Activated T-cell treated with anti-CD3 and anti-CD28 coated beads, Interleukin-2, amount 50 U/mL, for 4 hours (primary cell): ENCODE data around the gene CELSR3. TPM values are rescaled to one million over a fixed set of nuclear protein-coding genes. Genes with fewer than 3 reads are reported as not detected.

Experiments
- ATAC-seq, 2 donors: fragments of 200-7000 bp; cut with Tn5 transposase; one replicate each; pipeline ENCODE4 v1.10.0; 2021
- DNase-seq: peaks from one replicate; pipeline ENCODE4 v3.0.0-alpha.2; 2020
- H3K27me3 Mint-ChIP-seq: one replicate; pipeline ENCODE4 v1.8.0; 2021; ENCODE audit warnings: low read depth, mixed read lengths
- H3K36me3 Mint-ChIP-seq: one replicate; pipeline ENCODE4 v1.8.0; 2022; ENCODE audit warnings: mixed read lengths; ENCODE audit not compliant: insufficient read depth
- H3K4me1 Mint-ChIP-seq: one replicate; pipeline ENCODE4 v1.8.0; 2021; ENCODE audit warnings: low read depth, mixed read lengths
- H3K4me3 Mint-ChIP-seq: one replicate; pipeline ENCODE4 v1.8.0; 2021; ENCODE audit warnings: mild to moderate bottlenecking, moderate library complexity, mixed read lengths
- H3K9me3 Mint-ChIP-seq: one replicate; pipeline ENCODE4 v1.8.0; 2021; ENCODE audit warnings: mixed read lengths
- total RNA-seq, 3 donors: library from RNA; stranded (reverse); gene quantifications; one replicate each; pipeline ENCODE4 v1.2.1, GENCODE V29; 2021

The CELSR3 gene
- total RNA-seq, 3 donors from 2014 or later: 11.0 to 15.0 (median 12.3) TPM

DNA sequence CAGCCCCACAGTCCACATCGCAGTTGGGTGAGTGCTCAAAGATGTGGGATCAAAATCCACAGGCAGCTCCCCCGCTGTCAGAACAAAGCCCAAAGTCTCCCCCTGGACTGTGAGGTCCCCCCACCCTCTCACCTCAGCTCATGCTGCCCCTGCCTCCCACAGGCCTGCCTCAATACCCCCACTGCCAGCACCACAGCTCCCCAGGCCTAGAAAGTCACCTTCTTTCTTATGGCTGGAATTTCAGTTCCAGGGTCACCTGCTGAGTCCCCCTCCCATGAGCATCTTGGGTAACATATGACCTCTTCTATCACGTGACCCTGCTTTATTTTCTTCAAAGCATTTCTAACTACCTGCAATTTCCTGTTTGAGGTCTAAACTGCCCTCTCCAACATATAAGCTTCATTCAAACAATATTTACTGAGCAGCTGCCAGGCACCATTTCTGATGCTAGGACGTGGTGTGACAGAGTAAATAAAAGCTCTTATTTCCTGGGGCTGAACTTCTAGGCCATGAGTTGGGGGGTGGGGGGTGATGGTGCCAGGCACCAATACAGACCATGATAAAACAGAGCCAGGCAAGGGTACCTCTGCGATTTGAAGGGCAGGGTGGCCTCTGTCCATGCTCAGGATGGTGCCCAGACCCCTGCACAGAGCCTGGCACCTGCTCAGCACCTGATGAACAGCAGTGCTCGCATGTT is 38.7 kb downstream of the CELSR3 start:
- Mint-ChIP-seq H3K4me1 (peaks cover 10% of the 10 kb centered on the region), H3K4me3 (no peak overlapping the region), H3K36me3 (peaks cover 15% of the 10 kb centered on the region), H3K27me3 (no peaks in the 10 kb centered on the region), H3K9me3 (no peaks in the 10 kb centered on the region)
- no peak for ATAC-seq
- no peak for DNase-seq

DNA sequence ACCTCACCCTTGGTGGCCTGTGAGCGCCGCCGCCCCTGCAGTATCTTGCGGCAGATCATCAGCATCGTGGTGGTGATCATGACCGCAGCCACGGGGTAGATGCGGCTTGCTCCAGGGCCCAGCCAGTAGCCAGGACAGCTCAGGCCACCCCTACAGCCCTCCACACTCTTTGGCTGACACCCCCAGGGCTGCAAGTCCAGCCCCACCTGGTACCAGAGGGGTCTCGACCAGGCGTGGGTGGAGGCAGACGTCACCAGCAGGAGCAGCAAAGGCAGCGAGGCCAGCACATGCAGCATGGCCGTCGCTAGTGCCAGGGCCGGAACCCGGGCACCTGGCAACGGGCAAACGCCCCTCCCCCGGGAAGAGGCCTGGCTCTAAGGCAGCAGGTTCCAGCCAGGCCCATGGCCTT is 41.2 kb downstream of the CELSR3 start, which contains the start of gene TMEM89:
TSS of gene TMEM89 (minus strand) at position 309 of the 409 bp plus-strand sequence. CDS start at position 296, 13 bp downstream.
- Mint-ChIP-seq H3K4me1 (peaks cover 10% of the 10 kb centered on the region), H3K36me3 (peaks cover 2% of the 10 kb centered on the region), H3K9me3 (peaks cover 11% of the 10 kb centered on the region), H3K4me3 (no peak within 1 kb of the TSS), H3K27me3 (no peaks in the 10 kb centered on the region)
- no peak for ATAC-seq
- DNase-seq: no peak

DNA sequence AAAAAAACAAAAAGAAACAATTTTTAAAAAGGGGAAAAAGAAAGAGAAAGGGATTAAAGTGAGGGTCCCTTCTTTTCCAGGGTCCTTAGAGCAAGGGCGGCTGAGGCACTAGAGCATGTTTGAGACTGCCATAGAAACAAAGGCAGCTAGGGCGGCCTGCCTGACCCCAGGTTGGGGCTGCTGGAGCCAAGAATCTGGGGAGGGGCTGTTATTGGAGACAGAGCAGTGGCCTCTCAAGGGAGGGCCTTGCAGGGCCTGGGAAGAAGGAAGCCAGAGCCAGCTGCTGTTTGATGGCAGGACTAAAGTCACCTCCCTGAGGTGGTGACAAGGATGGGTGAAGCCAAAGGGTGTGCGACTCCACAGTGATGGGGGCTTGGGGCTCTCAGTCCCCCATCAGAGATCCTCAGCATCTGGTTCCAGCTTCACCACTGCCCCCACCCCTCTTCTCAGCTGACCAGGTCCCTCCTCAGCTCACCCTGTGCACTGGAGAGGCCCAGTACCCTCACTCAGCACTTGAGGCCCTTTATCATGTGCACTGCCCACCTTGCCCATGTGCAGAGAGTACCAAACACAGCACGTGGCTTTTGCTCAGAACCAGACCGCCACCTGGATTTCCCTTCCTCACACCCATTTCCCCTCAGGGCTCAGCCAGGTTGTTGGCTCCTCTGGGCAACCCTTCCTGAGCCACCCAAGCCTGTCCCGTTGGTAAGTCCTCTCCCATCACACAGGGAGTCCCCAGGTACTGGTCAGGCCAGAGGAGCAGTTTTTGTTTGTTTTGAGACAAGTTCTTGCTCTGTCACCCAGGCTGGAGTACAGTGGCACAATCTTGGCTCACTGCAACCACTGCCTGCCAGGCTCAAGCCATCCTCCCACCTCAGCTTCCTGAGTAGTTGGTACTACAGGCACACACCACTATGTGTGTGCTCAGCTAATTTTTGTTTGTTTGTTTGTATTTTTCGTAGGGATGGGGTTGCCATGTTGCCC is 42.9 kb downstream of the CELSR3 start:
- Mint-ChIP-seq H3K4me3 (no peak overlapping the region), H3K36me3 (no peaks in the 10 kb centered on the region), H3K27me3 (no peaks in the 10 kb centered on the region), H3K9me3 (peaks cover 11% of the 10 kb centered on the region), H3K4me1 (peaks cover 8% of the 10 kb centered on the region)
- ATAC-seq: no peak
- DNase-seq: no peak

DNA sequence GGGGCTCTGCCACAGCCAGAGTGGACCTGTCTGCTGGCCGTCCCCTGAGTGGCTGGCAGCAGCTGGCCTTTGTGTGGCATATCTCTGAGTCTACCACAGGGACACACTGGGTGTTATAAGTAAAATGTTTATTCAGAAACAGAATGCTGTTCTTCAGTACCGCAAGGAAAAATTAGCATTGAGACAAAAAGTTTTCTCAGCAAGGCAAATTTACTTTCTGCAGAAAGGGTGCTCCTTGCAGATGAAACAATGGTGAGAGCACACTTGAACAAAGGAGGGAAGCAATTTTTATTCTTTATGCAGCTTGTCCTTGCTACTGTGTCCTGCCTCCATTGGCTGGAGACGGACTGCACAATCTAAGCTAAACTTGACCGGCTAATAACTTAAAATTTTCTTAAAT is 45.1 kb downstream of the CELSR3 start:
- no peak overlapping the region for H3K4me3 Mint-ChIP-seq
- no peaks in the 10 kb centered on the region for H3K27me3 Mint-ChIP-seq
- no peaks in the 10 kb centered on the region for H3K36me3 Mint-ChIP-seq
- H3K4me1 Mint-ChIP-seq: peaks cover 7% of the 10 kb centered on the region
- DNase-seq (no peak), ATAC-seq (no peak)
- peaks cover 11% of the 10 kb centered on the region for H3K9me3 Mint-ChIP-seq

DNA sequence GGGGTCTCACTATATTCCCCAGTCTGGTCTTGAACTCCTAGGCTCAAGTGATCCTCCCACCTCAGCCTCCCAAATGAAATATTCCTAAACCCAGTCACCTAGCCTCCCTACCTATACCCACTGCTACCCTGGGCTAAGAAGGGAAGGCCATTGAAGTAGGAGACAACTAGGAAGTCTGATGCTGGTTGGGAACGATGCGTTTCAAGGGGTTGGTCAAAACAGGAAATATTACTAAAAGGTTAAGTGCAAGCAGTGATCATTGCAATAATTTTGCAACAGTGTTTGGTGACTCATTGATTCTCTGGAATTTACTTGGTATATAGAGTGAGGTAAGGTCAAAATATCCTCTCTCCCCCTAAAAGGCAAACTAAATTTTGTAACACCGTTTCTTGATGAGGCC is 48.6 kb downstream of the CELSR3 start:
- DNase-seq (no peak), ATAC-seq (peak; percentile 15 to 26)
- Mint-ChIP-seq H3K36me3 (no peaks in the 10 kb centered on the region), H3K27me3 (no peaks in the 10 kb centered on the region), H3K9me3 (peaks cover 11% of the 10 kb centered on the region), H3K4me1 (peaks cover 11% of the 10 kb centered on the region), H3K4me3 (no peak overlapping the region)

DNA sequence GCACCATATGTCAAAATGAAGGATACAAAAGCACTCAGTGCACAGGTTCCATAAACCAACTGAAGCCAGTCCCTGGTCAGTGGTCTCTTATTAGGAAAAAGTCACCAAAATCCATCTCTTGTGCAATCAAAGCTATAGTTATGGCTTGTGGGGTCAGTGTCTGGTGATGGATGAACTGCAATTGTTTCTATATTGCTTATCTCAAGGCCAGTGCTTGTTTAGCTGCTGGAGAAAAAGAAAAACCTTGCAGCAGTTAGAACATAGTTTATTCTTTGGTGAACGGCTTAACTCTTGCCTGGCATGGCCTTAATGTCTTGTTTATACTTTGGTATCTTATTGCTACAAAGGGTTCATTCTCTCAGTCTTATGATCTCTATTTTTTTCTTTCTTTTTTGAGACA is 50.4 kb downstream of the CELSR3 start:
- Mint-ChIP-seq H3K36me3 (peaks cover 6% of the 10 kb centered on the region), H3K4me1 (peaks cover 20% of the 10 kb centered on the region), H3K27me3 (no peaks in the 10 kb centered on the region), H3K4me3 (no peak overlapping the region), H3K9me3 (peaks cover 3% of the 10 kb centered on the region)
- DNase-seq: no peak
- ATAC-seq: no peak

DNA sequence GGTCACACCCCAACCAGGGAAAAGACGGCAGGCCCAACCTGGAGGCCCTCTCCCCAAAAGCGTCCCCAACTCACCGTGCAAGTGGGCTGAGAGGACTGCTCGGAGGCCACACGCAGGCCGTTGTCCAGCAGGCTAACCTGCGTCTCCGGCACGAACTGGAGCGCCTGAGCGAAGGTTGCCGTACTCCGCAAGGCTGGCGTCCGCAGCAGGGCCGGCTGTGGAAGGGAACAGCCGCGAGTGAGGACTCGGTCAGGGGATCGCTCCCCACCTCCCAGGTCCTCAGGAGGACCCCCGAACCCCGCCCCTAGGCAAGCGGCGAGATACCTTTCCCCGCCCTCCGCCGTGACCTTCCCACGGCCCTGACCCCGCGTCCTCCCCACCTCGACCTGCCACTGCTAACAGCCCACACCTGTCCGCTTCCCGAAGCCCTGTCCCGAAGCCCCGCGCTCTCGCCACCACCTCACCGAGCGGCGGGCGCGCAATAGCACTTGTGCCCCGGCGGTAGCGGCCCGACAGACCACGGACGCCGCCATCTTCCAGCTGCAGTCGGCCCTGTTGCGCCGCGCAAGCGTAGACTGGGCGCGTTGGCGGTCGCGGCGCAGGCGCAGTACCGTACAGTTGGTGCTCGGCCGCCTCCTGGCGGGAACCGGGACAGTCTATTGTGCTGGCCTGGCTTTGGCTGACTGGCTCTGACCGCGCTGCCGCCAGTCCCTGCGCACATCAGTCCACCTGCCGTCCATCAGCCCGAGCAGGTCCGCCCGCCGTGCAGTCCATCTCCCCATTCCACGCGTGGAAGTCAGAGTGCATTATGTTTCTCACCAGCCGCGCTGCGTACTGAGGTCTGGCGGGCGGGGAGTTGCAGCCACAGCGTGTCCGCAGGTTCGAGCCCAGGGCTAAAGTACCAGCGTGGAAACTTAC is 53.3 kb downstream of the CELSR3 start, which contains the start of gene UQCRC1:
TSS of gene UQCRC1 (minus strand) at position 559 of the 918 bp plus-strand sequence. CDS start at position 533, 26 bp downstream.
- Mint-ChIP-seq H3K4me1 (peaks cover 20% of the 10 kb centered on the region), H3K27me3 (no peaks in the 10 kb centered on the region), H3K9me3 (no peaks in the 10 kb centered on the region), H3K4me3 (peak within 1 kb of the TSS; percentile 98), H3K36me3 (peaks cover 10% of the 10 kb centered on the region)
- DNase-seq: peak; percentile 88
- peak; percentile 97 to 98 for ATAC-seq

DNA sequence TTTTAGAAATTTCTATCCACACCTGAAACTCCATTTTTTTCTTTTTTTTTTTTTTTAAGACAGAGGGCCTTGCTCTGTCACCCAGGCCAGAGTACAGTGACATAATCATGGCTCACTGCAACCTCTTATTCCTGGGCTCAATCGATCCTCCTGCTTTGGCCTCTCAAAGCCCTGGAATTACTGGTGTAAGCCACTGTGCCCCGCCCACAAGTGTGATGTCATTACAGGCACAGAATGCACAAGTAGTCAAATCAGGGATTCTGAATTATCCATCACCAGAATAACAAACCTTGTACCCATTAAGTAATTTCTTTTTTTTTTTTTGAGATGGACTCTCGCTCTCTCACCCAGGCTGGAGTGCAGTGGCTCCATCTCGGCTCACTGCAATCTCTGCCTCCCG is 55.2 kb downstream of the CELSR3 start:
- peaks cover 20% of the 10 kb centered on the region for H3K36me3 Mint-ChIP-seq
- H3K27me3 Mint-ChIP-seq: no peaks in the 10 kb centered on the region
- ATAC-seq: no peak

DNA sequence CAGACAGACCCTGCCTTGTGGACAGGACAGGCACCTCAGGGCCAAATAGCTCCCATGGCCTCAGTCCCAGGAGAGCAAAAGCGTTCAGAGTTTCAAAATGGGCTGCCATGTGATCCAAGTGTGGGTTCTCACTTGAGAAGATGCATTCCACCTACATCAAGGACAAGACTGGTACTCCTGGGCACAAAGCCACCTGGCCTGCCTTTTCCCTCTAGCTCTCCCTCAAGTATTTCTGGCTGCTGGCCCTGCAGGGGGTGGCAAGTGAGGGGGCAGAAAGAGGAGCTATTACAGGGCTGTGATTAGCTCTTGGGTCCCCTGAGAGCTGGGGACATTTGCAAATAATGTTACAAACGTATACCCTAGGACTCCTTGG is 61.1 kb downstream of the CELSR3 start:
- Mint-ChIP-seq H3K36me3 (peaks cover 23% of the 10 kb centered on the region), H3K27me3 (no peaks in the 10 kb centered on the region), H3K4me3 (no peak overlapping the region), H3K4me1 (no peaks in the 10 kb centered on the region), H3K9me3 (no peaks in the 10 kb centered on the region)
- ATAC-seq (no peak), DNase-seq (no peak)

More for the DNA sequence above, 55.2 kb downstream of the CELSR3 start:
- Mint-ChIP-seq H3K4me3 (peak overlapping the region; percentile 21), H3K4me1 (peaks cover 13% of the 10 kb centered on the region), H3K9me3 (no peaks in the 10 kb centered on the region)
- no peak for DNase-seq

DNA sequence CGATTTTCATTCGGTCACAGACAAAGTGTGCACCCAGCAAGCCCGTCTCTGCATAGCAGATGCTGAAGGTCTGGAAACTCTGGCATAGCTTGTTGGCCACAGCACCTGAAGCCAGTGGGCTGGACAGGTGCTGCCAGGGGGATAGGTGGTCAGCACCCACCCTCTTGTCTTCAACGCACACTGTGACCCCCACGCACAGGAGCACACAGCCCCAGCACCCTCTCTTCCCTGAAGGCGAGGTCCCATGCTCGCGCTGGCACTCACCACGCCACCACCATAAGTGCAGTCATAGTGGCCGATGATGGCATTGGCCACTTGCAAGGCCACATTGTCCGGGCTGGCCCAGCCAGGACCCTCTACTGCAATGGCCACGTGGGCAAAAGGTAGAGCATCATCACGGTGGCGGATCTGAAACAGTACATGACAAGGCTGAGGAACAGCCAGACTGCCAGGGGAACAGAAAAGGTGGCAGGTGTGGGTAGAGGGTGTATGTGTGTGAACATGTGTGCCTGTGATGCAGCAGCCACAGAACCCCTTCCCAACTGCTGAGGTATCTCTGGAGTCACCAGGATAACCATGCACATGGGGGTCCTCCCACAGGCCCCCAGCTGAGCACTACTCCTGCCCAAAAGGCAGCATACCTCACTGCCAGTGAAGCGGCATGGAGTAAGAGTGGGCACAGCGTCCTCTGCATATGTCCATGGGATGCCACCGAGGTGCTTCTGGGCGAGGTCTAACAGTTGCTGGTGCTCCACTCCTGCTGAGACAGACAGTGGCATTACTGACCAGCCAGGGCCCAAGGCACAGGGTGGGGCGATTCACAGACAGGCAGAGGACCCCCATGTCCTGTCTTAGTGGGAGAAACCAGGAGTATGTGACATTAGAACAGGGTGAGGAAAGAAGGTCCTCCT is 61.7 kb downstream of the CELSR3 start:
- Mint-ChIP-seq H3K36me3 (peaks cover 23% of the 10 kb centered on the region), H3K27me3 (peaks cover 4% of the 10 kb centered on the region), H3K4me3 (no peak overlapping the region), H3K4me1 (no peaks in the 10 kb centered on the region), H3K9me3 (no peaks in the 10 kb centered on the region)
- ATAC-seq (no peak), DNase-seq (no peak)

DNA sequence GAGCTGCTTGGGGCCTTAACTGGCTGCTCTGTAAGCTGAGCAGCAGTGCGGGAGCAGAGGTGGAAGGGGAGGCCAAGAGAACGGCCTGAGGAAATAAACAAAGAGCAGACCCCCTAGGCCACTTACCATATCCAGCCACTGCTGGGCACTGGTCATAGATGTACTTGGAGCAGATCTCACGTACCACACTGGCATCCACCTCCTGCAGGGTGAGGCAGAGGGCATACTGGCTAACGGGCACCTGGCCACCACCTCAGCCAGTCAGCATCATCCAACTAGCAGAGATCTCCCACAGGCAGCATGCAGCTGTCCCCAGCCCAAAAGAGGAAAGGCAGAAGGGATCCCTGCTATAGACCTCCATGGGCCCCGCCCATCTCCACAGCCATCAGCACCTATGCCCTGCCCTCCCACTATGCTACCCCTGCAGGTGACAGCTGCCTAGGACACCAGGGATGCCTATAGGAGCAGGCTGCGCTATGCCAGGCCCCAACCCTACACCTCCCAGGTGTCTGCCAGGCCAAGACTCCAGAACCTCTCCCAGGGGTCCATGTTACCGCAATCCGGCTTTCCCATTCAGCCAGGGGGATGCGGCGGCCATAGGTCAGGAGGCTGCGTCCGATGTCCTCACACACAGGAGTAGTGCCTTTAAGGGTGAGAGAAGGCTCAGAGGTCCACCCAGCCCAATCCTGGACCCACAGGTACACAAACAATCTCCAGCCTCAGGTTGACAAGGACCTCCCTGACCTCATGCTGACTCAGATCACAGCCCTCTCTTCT is 63.0 kb downstream of the CELSR3 start:
- H3K4me1 Mint-ChIP-seq: no peaks in the 10 kb centered on the region

DNA sequence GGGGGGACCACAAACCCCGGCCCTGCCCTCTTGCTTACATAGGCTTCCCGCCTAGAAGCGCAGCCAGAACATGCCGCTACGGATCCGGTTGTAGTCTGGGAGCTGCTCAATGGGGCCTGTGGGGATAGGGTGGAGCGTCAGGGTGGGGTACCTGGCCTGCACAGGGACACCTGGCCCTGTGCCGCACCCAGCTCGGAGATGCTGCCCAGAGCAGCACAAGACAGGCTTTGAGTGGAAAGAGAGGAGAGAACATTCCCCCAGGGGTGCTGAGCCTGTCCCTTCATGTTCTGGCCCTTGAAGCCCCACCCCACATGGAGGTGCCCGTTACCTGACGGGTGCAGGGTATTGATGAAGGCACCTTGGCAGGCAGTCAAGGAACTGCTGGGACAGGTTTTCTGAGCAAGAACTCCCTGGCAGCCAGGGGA is 63.6 kb downstream of the CELSR3 start:
- peaks cover 16% of the 10 kb centered on the region for H3K36me3 Mint-ChIP-seq
- no peak overlapping the region for H3K4me3 Mint-ChIP-seq
- no peaks in the 10 kb centered on the region for H3K9me3 Mint-ChIP-seq
- H3K27me3 Mint-ChIP-seq: peaks cover 14% of the 10 kb centered on the region
- H3K4me1 Mint-ChIP-seq: peaks cover 6% of the 10 kb centered on the region
- DNase-seq: no peak
- no peak for ATAC-seq

More for the DNA sequence above, 63.0 kb downstream of the CELSR3 start:
- H3K36me3 Mint-ChIP-seq: peaks cover 22% of the 10 kb centered on the region
- ATAC-seq (no peak), DNase-seq (no peak)
- peaks cover 8% of the 10 kb centered on the region for H3K27me3 Mint-ChIP-seq
- no peaks in the 10 kb centered on the region for H3K9me3 Mint-ChIP-seq
- no peak overlapping the region for H3K4me3 Mint-ChIP-seq
